ENCODE results near the gene RAMP1. TPM values are rescaled to one million over a fixed set of nuclear protein-coding genes. Genes with fewer than 3 reads are reported as not detected.

RAMP1 gene
- total and polyA plus RNA-seq, 2 of the 4 experiments (the other 2 are of a cell fraction), result 15.8 to 77.1 TPM

GRCh38 chr2:237869343-237870102, 10.1 kb downstream of the RAMP1 start:
- 98% methylated on average over 14 of the region's 21 CpGs; no CpG with 5 or more reads in 1 of the 2 experiments for WGBS, 2 experiments (ENCODE audit: extremely low coverage in 2 of 2, insufficient read length in 1 of 2)
- intact Hi-C loops (cut with micrococcal nuclease) (no loop called here), dilution Hi-C loops (cut with HindIII; ENCODE audit: low sequenced_read_pairs, unreplicated experiment) (no loop called here)

More at GRCh38 chr2:237869343-237870102, 10.1 kb downstream of the RAMP1 start:
- no peak overlapping the region for H3K23ac ChIP-seq (ENCODE audit: low read depth, low read length)
- H4K5ac ChIP-seq (ENCODE audit: low read depth, low read length), result no peak overlapping the region
- peak overlapping the region; percentile 31 for H2AK9ac ChIP-seq (replicated peaks; ENCODE audit: low read depth, low read length, poor library complexity)
- H3K9me1 ChIP-seq (ENCODE audit: insufficient read depth, low read length), result peaks cover 17% of the 10 kb centered on the region
- ATAC-seq (ENCODE audit: low read depth) (no peak), DNase-seq (no peak)
- H2BK5ac ChIP-seq (ENCODE audit: low read depth, low read length, poor library complexity, severe bottlenecking), result no peak overlapping the region
- POLR2A ChIA-PET (ENCODE audit: unreplicated experiment), result no interaction called here
- H3K27ac ChIP-seq (ENCODE audit: insufficient read depth, low read length), result no peak overlapping the region
- BruUV-seq (replicated peaks), result no TSS peak
- no peak overlapping the region for H4K8ac ChIP-seq (ENCODE audit: low read depth in 2 of 2, low read length in 2 of 2)
- TF ChIP-seq SMC3 (IDR thresholded peaks at IDR 0.05; ENCODE audit: low read depth, low read length) (no peak), MXI1 (IDR thresholded peaks at IDR 0.05; ENCODE audit: borderline replicate concordance, low read depth, low read length) (no peak), USF2 (IDR thresholded peaks at IDR 0.05; ENCODE audit: low read depth, low read length) (no peak), ELK1 (IDR thresholded peaks at IDR 0.05; ENCODE audit: borderline replicate concordance, low read depth, low read length) (no peak), MAFK (IDR thresholded peaks at IDR 0.05; ENCODE audit: low read depth, low read length) (no peak), RFX5 (IDR thresholded peaks at IDR 0.05; ENCODE audit: low read depth, low read length) (no peak), CHD1 (IDR thresholded peaks at IDR 0.05; ENCODE audit: low read depth, low read length) (no peak)
- H3K4me3 ChIP-seq (ENCODE audit: insufficient read depth, low read depth, low read length), result no peak overlapping the region
- no peak overlapping the region for H3K56ac ChIP-seq (ENCODE audit: extremely low read depth, insufficient read depth, low read length)
- no peaks in the 10 kb centered on the region for H3K27me3 ChIP-seq (ENCODE audit: control insufficient read depth, insufficient read depth, low read length)
- peaks cover 0 to 26% of the 10 kb centered on the region in 2 experiments; a peak in 2 of 4 replicates for H3K79me1 ChIP-seq (ENCODE audit: low read depth in 1 of 2, low read length in 2 of 2)
- H2BK120ac ChIP-seq (ENCODE audit: low read depth, low read length), result no peak overlapping the region
- H4K20me1 ChIP-seq (ENCODE audit: insufficient read depth, low read length), result no peaks in the 10 kb centered on the region
- in situ Hi-C loops (cut with MboI; ENCODE audit: low sequenced_read_pairs), result no loop called here
- H3K18ac ChIP-seq (ENCODE audit: low read depth, low read length), result no peak overlapping the region
- no peak overlapping the region; the same call in 2 of the 3 replicates for H2BK15ac ChIP-seq (ENCODE audit: low read depth, low read length)
- peak overlapping the region; percentile 54; the same call in 1 of the 2 replicates for H2AK5ac ChIP-seq (ENCODE audit: low read depth, low read length)
- peak overlapping the region; percentile 32; the same call in 1 of the 2 replicates for H2BK20ac ChIP-seq (ENCODE audit: low read depth, low read length)
- H3K4ac ChIP-seq (ENCODE audit: low read depth, low read length), result no peak overlapping the region
- no peak overlapping the region for H2AFZ ChIP-seq (replicated peaks; ENCODE audit: low read length, poor library complexity)
- H3K4me2 ChIP-seq (ENCODE audit: low read depth, low read length), result no peak overlapping the region
- no peak overlapping the region for H3K9ac ChIP-seq (ENCODE audit: low read depth, low read length)
- H4K91ac ChIP-seq (ENCODE audit: insufficient read depth, low read depth, low read length), result no peak overlapping the region
- H3K14ac ChIP-seq (replicated peaks; ENCODE audit: low read depth, low read length), result no peak overlapping the region
- H3K9me3 ChIP-seq (ENCODE audit: control insufficient read depth, insufficient read depth, low read length), result no peaks in the 10 kb centered on the region
- CTCF ChIA-PET, result no interaction called here
- H3K36me3 ChIP-seq (ENCODE audit: control insufficient read depth, insufficient read depth, low read length), result no peaks in the 10 kb centered on the region
- H3K4me1 ChIP-seq (ENCODE audit: control insufficient read depth, insufficient read depth, low read length), result peaks cover 34% of the 10 kb centered on the region
